Epidermal melanocyte (primary cell): Measurements from ENCODE around the gene CCDC183.

ENCODE experiments used
- DNase-seq: peaks from one replicate; pipeline ENCODE4 v3.0.0; 2011; ENCODE audit warnings: low spot score; ENCODE audit not compliant: insufficient read length

The CCDC183 gene

DNA sequence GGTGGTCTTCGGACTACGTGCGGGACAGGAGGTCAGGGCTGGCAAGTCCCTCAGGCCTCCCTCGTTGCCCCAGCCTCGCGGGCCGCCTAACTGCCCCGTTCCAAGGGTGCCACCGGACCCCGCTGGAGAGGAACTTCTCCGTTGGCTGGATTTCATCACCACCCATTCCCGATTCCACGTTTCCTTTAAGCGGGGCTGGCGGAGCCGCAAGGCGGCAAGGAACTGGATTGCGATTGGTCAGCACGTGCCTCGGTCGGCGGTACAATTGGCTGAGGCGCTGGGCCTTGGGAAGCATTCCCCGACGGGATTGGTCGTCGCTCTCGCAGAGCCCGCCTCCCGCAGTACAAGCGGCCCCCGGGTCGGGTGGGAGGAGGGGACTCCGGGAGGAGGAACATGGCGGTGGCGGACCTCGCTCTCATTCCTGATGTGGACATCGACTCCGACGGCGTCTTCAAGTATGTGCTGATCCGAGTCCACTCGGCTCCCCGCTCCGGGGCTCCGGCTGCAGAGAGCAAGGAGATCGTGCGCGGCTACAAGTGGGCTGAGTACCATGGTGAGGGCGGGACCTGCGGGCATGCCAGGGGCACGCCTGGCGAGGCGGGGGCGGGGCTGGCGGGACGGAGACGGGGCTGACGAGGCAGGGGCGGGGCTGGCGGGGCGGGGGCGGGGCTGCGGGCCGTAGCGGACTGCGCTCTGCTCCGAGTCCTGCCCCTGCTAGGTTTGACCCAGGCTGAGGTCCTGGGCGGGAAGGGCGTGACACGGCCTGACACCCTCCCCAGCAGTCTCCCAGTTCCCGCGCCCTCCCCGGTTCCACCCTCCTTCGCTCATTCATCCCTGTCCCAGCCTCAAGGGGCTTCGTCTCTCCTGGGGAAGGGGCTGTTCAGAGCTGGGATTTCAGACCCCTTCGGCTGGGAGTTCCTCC, 53.2 kb downstream of the CCDC183 start, which contains the start of gene PHPT1:
Gene PHPT1, plus strand, starts transcription at position 372 of the 922 bp plus-strand sequence. Its CDS starts 22 bp downstream, at position 394.
- peak; percentile 100 for DNase-seq

DNA sequence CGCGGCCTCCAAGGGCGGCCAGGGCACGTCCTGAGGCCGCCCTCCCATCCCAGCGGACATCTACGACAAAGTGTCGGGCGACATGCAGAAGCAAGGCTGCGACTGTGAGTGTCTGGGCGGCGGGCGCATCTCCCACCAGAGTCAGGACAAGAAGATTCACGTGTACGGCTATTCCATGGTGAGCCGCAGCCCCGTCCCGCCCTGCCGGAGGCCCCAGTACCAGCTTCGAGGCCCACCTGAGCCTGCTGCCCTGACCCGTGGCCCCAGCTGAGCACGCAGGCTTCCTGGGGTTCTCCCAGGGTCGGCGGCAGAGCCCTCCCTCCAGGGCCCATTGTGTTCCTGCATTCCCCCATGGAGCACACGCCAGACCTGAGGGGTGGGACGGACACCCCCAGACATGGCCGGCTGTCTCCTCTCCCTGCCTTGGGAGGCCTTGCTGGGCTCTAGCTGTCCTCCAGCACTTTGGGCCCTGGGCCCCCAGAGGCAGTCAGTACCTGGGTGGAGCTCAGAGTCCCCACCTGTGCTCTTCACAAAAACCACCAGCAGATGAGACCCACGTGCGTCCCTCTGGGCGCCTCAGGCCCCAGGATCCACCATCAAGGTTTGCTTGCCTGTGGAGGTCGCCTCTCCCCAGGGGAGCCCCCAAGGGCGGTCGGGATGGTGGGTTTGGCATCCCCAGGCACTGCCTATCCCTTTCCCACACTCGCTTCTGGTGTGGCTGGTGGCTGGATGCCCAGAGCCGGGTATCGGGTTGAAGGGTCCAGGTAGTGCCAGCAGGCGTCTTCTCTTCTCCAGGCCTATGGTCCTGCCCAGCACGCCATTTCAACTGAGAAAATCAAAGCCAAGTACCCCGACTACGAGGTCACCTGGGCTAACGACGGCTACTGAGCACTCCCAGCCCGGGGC, 54.1 kb downstream of the CCDC183 start:
- DNase-seq: no peak

DNA sequence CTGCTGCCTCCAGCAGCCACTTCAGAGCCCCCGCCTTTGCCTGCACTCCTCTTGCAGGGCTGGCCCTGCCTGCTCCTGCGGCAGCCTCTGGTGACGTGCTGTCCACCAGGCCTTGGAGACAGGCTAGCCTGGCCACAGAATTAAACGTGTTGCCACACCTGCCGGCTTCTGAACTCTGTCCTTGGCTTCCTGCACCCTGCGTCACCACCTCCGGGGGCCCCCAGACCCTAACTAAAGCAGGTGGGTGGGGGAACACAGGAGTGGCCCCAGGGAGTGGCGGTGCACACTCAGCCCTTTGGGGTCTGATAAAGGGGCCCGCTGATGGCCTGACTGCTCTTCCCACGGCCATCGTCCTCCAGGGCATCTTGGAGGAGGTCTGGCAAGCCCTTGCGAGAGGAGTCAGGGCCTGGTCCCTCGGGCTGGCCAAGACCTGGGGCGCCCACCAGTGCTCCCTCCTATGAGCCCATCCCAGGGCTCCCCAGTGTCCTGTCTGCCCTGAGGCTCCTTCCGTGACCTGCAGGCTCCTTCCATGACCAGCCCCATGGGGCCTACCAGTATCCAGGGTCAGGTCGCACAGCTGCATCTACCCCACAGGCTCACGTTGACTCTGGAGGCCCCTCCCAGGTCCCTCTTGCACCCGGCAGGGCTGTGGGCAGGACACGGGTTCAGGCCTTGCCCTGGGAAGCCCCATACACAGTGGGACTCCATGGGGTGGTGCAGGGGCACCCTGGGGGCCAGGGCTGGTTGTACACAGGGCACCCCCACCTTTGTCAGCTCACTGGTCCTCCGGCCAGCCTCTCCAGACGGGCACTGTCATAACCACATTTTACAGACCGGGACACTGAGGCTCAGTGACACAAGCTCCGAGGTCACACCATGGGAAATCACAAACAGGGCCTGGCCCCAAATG, 55.0 kb downstream of the CCDC183 start:
- DNase-seq: no peak

GRCh38 chr9:136851941-136852663, 56.0 kb downstream of the CCDC183 start, which contains the start of gene MAMDC4:
Gene MAMDC4 (plus strand): TSS chr9:136852346. CDS start chr9:136852417, 71 bp downstream.
- DNase-seq: no peak

GRCh38 chr9:136852664-136853595, 56.8 kb downstream of the CCDC183 start:
- no peak for DNase-seq

GRCh38 chr9:136853596-136854112, 57.5 kb downstream of the CCDC183 start:
- DNase-seq: no peak

DNA sequence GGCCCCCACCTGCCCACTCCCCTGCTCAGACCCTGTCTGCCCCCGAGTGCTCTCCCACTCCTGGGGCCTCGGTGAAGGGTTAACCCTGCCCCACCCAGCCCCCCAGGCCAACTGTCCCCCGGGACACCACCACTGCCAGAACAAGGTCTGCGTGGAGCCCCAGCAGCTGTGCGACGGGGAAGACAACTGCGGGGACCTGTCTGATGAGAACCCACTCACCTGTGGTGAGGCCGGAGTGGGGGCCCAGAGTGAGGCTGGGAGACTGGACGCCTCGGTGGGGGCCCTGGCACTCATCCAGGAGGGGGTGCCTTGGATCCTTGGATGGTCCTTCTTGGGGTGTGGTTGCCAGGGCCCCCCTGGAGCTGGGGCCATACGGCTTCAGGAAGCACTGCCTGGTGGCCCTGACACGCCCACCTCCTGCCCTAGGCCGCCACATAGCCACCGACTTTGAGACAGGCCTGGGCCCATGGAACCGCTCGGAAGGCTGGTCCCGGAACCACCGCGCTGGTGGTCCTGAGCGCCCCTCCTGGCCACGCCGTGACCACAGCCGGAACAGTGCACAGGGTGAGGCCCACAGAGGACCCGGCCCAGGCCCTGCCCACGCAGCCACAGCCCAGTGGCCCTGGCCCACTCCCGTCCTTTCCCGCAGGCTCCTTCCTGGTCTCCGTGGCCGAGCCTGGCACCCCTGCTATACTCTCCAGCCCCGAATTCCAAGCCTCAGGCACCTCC, 58.1 kb downstream of the CCDC183 start:
- DNase-seq: no peak

- no peak for DNase-seq
These were observed 58.8 kb downstream of the CCDC183 start for GRCh38 chr9:136854842-136855460.

GRCh38 chr9:136855461-136856078, 59.4 kb downstream of the CCDC183 start:
- no peak for DNase-seq

DNA sequence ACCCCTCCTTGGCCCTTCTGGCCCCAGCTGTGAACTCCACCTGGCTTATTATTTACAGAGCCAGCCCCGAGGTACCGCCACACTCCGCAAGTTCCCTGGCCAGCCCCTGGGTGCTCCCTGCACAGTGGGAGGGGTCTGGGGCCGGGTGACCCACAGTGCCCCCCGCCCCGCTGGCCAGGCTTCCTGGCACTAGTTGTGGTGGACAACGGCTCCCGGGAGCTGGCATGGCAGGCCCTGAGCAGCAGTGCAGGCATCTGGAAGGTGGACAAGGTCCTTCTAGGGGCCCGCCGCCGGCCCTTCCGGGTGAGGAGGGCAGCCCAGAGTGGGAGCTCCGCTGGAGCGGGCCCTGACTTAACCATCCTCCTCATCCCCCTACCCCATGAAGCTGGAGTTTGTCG, 59.9 kb downstream of the CCDC183 start:
- no peak for DNase-seq

DNA sequence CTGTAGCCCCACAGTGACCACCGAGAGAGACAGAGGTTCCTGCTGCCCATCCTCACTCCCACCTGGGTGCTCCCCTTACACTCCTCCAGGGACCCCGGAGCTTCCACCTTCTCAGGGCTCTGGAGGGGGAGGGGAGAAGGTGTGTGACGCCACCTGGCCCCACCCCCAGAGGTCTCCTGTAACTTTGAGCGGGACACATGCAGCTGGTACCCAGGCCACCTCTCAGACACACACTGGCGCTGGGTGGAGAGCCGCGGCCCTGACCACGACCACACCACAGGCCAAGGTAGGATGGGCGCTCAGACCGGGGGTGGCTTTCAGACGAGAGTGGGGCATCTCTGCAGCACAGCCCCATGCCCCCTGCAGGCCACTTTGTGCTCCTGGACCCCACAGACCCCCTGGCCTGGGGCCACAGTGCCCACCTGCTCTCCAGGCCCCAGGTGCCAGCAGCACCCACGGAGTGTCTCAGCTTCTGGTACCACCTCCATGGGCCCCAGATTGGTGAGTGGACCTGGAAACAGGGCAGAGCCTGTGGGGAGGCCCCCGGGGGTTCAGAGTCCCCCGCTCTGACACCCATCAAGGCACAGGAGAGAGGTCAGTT, 60.5 kb downstream of the CCDC183 start:
- no peak for DNase-seq

- no peak for DNase-seq
These were observed 61.0 kb downstream of the CCDC183 start for GRCh38 chr9:136857166-136857565.
